GM21737 (cell line): ENCODE data around the gene LGR4.

Source experiments
- ATAC-seq: cut with Tn5 transposase; IDR thresholded peaks from one replicate; pipeline ENCODE4 v1.9.1; 2021; ENCODE audit warnings: mild to moderate bottlenecking, moderate library complexity; ENCODE audit not compliant: unreplicated experiment

The LGR4 gene

DNA sequence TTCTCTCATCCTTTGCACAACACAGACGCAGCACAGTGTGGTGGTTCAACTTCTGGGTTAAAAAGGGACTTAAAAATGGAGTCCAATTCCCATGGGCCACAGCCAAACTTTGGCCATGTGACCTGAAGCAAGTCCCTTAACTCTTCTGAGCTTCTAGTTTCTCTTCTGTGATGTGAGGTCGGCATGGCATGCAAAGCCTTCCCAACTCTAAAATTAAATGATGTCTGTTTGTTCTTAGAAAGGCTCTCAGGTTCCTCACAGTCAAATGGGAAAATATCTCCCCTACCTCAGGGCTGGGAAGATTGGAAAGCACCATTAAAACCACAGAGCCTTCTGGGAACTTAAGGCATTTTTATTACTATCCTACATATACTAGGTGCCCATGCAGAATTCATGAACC lies 38.8 kb downstream of the LGR4 start:
- no peak for ATAC-seq

DNA sequence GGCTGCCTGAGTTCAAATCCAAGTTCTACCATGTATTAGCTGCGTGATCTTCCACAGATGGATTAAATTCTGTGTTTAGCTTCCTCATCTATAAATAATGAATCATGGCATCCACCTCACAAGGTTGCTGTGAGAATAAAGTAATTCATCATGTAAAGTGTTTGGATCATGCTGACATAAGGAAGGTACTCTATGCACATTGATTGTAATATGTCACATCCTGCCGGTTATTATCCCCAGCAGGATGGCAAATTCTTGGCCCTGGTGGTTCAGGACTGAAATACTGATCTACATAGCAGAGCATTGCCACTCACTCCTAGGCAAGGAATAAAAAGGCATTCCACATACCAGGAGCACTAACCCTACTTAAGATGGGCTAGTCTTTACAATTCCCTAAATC lies 40.8 kb downstream of the LGR4 start:
- no peak for ATAC-seq

DNA sequence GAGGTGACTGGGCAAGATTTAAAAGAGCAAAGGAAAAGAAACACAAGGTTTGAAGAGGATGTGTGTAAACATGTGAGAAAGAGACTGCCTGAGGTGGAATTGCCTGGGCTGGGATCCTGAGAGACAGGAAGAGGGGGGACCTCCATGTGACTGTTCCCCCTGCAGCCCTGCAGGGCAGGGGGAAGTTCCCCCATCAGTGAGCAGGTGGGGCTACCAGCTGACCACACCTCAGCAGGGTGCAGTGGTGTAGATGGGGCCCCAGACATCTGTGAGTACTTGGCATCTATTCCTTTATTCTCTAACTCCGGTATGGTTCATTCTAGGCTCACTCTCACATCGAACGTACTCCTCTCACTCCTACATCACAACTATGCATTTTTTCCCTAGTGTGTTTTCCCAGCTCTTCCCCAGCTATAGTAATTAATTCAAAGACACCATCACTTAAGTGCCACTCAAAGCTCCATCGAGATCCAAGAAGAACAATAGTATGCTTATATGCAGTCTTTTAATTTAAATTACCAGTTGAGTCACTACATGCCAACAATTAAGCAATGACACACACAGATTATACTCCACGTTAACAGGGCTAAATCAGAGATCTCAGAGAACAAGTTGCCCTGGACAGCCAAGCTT lies 42.7 kb downstream of the LGR4 start:
- ATAC-seq: no peak

DNA sequence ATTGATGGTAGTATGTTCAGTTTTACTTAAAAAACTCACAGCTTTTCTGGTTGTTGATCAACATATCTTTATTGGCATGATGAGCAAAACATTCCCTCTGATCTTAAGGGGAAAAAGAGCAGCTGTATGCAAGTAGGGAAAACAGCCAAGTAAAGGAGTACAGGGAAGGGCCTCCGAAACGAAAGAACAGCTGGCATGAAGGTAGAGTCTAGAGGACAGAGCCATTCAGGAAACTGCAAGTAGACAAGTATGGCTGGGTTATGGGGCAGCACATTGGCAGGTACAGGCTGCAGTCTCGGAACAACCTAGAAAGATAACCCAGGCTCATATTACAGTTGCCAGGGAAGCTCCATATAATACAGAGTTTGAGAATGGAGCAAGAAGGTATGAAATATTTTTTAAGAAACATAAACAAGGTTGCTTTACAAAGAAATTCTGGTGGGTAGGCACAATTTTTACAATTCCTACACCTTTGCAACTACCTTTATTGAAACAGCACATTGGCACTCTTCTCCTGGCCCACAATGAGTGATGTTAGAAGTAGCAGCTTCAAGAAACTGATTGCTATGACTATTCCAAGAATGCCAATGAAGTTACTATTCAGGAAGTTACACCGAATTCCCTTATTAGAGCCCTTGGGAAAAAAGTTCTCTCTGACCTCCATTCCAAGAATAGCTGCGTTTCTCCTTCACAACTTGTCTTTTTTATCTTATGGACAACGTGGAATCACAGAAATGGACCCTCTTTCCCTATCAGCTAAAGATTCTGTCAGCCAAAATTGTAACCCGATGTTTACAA lies 45.2 kb downstream of the LGR4 start:
- no peak for ATAC-seq

DNA sequence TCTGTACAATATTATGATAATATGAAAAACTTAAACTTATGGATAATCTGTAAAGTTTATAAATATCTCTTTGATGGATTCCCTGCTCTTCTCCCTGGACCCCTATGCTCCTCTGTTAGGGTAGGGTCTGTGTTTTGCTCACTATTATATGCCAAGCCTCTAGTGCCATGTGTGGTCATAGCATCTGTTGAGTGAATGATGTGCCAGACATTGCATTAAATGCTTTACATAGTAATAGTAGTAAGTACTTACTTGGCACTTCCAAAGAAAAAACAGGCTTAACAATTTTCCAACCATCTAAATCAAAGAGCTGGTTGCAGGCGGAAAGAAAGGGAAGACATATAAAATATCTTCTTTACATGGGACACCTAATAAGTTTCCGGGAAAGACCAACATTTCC lies 46.8 kb downstream of the LGR4 start:
- no peak for ATAC-seq

DNA sequence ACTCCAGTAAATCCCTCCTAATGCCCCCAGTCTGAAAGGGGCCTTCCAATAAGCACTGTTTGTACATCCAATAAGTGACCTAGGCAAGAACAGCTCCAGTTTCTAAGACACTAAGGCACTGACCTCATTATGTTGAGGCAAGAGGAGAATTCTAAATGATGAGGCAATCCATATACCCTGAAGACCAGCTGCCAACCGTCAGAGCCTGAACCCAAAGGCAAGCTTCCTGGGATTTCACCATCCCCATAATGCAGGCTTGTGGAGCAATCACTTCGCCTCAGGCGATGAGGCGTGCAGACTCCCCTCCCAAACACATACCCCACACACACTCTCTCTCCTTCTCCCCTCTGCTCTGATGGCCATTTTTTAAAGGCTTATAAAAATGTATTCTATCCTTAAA lies 49.5 kb downstream of the LGR4 start:
- no peak for ATAC-seq

DNA sequence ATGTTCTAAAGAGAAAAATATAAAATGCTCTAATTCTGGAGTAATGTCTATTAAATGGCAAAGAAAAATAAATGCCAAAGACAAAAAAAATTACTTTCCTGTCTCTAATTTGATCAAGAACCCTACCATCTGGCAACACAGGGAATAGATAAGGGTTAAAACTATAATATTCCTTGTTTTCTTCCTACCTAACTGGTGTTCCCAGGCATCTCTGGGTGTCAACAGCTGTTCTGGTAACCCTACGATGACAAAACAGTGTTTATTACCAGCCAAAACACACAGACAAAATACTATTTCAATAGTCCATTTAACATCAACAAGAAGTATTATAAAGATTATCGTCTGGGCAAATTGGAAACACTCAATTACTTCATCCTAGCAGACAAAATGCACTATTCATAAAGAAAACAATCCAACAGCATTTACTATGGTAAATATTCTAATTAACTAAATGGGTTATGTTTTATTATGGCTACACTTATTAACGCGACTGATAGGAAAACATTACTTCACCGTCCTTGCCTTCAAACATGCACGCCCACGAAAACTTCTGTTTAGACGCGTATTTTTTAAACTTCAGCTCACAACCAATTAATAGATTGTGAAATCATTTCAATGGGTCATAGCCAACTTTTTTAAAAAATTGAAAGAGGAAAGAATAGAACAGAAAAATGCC lies 50.6 kb downstream of the LGR4 start:
- no peak for ATAC-seq

DNA sequence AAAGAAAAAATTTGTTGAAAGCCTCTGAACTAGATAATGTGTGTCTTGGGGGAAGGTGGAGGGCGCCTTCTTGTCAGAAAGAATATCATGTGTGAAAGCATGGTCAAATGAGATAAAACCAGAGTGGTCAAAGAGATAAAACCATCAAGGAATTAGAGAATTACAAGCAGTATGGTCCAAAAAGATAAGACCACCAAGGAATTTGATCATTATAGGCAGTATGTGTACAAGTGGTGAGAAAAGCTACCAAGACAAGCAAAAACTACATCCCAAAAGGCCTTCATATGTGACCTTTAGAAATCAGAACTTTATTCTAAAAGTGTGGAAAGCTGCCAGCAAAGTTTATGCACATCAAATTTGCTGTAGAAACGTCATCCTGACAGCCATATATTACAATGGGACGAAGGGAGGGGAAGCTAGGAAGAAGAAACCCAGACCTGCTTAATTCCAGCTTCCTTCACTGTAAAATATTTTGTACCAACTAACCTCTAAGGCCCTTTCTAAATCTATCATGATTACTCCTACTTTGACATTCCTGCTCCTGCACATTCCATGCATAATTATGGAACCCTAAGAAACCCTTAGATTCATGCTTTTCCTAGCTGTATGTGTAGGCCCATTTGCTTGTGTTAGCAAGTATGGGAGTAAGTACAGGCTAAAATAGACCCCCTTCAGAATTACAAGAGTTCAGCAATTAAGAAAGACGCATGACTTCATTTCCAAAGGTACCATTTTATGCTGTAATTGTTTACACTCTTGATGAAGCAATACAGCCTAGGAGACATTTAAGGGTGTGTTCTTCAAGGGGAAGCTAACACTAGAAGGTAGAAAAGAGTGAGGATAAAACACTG lies 51.6 kb downstream of the LGR4 start:
- ATAC-seq: no peak

DNA sequence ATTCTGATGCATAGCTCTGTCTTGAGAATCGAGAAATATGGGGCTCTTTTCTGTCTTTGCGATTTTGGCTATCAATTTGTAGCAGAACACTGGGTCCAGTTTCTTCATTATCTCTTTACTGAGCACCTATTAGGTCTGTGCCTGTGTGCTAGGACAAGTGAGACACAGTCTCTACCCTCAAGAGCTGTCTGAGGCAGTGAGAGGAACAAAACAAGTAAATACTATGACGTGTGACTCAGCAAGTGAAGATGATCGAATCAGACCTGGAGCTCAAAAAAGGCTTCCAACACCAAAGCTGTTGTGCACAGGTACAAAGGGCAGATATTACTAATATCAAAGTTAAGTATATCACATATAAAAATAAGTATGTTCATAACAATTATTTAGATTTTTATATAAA lies 52.4 kb downstream of the LGR4 start:
- ATAC-seq: no peak

DNA sequence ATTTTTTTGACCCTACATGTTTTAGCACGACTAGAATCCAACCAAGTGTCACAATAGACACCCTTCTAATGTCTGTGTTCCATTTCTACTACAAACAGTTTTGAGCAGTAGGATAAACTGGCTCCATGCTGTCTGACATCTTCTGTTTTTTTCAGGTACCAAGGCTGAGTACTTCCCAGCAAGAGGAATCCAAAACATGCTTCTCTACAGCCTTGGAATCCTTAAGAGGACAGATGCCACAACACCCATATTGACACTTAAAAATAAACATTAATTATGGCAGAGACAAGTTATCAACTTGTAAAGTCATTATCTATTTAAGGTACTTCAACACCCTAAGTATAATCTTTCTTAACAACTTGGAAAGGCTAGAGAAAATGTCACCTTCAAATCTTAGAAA lies 54.2 kb downstream of the LGR4 start:
- no peak for ATAC-seq

DNA sequence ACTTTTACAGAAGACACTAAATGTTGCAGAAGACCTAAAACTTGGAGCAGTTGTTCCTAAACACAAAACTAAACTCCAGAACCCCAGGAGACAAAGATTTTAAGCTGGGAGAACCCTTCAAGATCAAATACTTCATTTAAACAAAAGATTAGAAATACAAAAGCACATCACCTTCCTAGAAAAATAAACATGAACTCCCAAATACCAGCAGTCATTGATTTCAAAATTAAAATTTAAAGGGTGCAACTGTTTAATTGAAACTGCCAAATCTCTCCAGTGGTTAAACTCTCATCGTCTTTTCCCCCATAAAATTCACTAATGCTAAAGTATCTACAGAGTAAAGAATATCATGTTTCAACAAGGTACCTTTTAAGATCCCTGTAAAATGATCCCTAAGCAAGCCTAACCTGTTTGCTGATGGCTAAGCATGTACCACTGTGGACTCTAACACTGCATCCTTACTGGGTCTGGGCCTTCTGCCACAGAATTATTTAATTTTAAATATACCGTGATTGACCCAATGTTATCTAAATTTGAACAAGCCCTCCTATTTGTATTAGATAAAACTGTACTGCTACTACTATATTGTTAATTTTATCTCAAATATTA lies 55.9 kb downstream of the LGR4 start:
- no peak for ATAC-seq

DNA sequence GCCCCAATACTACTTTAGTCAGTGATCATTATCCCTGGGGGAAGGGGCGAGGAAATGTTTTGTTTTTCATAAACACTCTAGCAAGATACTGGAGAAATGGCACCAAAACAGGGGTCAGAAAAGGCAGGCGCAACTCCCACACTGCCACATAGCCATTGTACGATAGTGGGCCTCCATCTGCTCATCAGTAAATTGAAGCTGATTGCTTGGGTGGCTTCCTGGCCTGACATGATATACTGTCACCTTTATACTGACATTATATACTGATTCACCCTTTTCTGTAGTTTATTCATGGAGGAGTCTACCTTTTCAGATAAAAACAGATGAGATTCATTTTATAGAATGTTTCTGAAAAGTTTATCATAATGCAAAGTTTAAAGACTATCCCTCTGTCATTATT lies 57.9 kb downstream of the LGR4 start:
- no peak for ATAC-seq

DNA sequence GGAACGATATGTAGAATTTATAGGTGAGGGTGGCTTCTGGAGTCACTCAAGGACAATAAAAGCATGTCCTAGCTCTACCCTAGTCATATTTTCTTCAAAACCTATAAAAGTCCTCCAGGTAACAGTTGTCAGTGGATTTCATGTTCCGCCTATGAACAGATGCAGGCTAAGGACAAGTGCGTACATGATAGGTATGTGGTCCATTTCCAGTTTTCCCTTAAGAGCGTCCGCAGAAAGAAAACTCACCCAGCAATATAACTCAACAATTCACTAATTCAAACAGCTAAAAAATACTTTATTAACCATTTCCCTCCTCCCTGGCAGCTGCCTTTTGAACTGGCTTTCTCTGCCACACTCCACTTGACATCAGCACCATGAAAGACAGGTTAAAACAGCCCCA lies 59.4 kb downstream of the LGR4 start:
- ATAC-seq: no peak

DNA sequence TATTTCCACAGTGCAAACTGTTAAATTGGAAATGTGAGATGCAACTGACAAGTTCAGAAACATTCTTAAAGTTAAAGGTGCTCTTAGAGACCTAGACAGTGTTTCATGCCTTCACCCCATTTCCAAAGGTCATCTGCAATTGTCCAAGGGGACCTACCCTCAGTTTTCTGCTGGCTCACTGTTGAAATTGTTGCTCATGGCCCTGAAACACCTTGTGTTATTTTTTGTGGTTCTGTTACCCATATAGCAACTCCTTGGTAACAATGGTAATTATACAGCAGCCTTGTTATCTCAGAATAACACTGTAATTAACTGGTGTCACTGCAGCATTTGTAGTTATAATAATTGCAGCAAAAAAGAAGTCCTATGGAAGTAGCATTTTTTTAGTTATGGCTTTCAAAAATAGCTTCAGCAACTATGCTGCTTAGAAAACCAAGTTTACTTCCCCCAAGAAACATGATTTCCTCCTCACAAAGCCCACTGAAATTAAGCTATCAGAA lies 60.3 kb downstream of the LGR4 start:
- no peak for ATAC-seq

DNA sequence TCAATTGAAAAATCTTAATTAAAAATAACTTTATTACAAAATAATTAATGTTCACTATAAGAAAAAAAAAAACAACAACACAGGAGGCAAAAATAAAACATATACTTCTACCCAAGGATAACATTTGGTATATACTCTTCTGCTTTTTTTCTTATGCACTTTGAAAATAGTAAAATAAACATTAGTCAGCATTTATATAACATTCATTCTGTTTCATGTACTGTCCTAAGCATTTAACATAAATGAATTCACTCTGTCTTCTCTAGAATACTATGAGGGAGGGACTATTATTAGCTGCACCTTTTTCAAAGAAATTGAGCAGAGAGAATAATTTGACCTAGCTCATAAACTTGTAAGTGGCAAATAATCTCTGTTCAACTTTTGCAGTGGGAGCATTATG lies 61.3 kb downstream of the LGR4 start:
- ATAC-seq: no peak

DNA sequence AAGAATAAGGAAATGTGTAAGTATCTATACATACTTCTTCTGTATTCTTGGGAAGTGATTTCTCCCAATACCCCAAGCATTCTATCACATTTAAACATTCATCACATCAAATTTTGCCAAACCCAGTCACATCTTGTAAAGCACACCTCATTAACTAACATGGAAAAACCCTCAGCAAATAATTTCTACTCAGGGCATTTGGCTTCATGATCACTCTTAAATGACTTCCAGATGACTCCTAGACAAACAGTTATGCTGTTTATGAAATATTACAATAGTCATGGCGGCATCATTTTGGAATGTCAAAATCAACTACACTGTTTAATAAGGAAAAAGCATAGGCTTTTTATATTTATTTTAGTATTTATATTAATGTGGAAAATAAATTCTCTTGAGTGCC lies 62.3 kb downstream of the LGR4 start:
- no peak for ATAC-seq

DNA sequence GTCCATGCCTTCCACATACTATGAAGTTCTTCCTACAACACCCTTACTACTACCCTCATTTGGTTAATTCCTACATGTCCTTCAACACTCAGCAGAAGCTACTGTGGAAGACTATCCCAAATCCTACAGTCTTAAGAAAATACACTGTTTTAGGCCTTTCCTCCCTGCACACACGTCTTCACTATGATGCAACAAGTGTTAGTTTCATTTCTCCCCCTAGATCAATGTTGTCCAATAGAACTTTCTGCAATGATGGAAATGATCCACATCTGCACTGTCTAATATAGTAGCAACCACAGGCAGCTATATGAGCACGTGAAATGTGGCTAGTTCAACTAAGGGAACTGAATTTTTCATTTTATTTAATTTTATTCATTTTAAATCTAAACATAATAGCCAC lies 62.8 kb downstream of the LGR4 start:
- ATAC-seq: no peak

DNA sequence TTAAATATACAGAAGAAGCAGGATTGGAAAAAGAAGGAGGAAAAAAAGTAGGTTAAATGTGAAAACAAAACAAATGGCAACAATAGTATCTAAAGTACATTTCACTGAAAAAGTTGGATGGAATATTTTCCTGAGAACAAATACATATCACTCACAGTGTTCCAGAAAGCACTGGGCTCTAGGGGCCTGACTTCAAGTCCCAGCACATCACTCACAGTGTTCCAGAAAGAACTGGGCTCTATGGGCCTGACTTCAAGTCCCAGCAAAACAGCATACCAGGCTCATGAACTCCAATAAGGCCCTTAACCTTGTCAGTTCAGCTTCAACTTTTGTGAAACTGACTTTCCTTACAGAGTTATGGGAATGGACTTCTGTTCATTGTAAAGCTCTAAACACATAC lies 63.5 kb downstream of the LGR4 start:
- no peak for ATAC-seq

DNA sequence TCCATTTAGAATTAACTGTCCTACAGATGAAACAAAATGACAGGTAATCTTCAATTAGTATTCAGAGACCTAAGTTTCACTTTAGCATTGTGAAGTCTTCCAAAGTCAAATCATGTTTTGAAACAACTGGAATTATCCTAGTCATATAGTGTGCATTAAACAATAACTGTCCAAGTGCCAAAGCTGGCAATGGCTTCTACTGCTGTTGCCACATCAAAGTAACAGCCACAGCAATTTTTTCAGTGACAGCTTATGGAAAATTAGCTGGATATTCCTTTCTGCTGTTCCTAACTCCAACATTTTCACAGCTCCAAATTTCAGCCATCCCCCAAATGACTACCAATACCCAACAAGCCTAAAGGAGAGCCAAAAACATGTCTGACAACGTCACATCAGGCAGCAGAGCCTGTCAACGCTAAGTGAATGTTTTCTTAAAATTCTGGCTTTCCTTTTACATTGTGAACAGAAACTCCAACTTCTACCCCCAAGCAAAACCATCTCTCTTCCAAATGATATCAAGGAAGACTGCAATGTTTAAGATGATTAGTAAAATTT lies 64.3 kb downstream of the LGR4 start:
- no peak for ATAC-seq
